Eye (tissue), 1 donor: Measurements from ENCODE around the gene RASSF8.
"Not testable (repeated sequence)": the region's sequence is repeated elsewhere in the genome, so short reads cannot be mapped to it uniquely, and the experiment has no call there.

Experiments
- DNase-seq: peaks from one replicate; pipeline ENCODE4 v3.0.0-alpha.2; 2015

RASSF8 gene

DNA sequence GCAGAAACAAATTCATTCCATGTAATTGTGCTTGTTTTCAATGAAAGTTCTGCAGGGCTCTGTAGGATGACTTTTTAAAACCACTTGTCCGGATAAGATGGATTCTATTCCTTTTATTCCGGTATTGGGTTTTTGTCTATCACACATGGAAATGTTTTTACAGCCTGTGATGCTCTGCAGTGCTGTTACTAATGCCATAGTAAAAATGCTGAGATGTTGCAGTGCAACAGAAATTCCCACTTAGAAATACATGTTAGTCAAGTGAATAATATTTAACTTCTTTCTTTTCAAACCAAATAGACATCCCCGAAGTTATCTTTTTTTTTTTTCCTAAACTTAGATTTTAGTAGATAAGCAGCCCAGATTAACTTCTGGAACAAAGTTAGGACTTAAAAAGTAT, 71.9 kb downstream of the RASSF8 start:
- DNase-seq = no peak

DNA sequence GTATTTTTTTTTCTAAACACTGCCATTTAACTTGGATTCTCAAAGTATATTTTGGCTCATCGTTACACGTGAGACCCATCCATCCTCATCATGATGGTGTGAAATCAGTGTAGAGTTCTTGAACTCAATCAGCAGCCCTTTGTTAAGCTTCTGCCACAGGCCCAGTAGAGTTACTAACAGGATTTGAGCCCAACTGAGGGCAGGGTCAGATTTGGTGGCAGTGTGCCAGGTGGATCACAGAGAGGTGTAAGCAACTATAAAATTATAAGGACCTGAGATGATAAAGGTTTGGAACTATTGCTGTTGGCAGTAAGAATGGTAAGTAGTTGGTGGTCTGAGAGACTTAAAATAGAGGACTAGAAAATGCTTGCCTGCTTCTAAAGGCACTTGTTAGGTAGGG, 72.8 kb downstream of the RASSF8 start:
- DNase-seq = no peak

GRCh38 chr12:26031827-26032226, 73.3 kb downstream of the RASSF8 start:
- DNase-seq = no peak

- DNase-seq = no peak
Observed at GRCh38 chr12:26032290-26032689, 73.8 kb downstream of the RASSF8 start.

- DNase-seq = no peak
Observed at GRCh38 chr12:26032719-26033241, 74.3 kb downstream of the RASSF8 start.

DNA sequence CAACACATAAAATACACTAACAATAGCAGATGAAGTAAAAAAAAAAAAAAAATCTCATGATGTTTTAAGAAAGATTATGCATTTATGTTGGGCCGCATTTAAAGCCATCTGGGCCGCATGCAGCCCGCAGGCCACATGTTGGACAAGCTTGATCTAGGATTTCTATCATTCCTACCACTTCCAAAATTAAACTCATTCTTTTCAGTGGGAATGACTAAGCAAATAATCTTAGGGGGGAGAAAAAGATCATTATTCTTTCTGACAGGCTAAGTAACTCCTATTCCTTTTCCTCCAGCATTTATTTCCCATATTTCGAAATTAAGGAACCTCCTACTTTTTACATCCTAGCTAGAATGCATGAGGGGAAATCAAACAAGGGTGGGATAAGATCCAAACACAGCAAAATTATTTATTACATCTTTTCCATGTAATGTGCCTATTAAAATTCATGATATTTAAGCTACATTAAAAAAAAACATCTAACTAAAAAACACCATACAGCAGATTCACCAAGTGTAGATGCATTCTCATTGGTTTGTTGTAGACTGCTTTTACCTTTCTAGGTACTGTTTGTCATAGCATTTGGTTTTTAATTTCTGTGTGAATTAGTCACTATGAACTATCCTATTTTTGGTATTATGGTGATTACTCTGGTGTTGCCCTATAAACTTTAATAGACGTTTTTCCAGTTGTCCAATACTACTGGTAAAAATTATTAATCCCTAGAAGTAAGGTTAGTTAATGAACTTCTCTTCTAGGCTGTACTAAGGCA, 76.1 kb downstream of the RASSF8 start:
- no peak for DNase-seq

DNA sequence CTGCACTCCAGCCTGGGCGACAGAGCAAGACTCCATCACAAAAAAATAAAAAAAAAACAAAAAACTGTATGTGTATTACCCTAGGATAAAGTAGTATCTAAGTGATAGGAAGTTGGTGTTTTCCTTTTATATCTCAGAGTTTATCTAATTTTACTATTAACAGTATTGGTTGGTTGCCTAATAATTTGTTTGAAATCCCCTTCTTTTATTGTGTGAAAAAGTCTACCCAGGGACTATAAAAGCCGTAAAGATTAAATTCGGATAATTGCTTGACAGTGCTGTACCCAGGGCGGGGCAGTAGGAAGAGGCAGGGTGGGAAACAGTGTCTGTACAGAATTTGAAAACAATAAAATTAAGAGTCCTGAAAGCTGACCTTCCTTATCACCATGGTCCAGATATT, 78.4 kb downstream of the RASSF8 start:
- no peak for DNase-seq

DNA sequence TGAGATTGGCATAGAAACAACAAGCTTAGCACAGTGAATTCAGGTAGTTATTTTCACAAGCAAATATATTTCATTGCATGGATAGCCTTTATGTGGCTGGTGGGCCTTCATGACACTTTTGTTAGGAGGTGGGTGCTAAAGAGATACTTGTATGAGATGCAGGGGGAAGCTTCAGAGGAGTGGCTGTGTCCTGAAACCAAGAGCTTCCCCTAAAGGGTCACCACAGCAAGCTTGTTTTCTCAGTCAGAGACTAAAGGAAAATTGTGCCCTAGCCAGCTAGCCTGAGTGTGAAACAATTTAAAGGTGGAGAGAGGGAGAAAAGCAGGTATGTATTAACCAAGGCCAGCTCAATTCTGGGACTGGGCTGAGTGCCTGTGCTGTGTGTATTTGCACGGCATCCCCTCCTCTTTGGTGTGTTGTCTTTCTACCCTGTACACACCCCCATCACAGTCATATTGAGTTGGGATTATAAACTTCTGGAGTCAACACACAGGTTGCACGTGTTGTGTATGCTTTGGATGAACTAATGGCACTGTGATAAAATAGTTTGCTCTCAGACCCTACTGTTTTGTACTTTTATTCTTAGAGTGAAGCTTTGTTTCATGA, 79.2 kb downstream of the RASSF8 start:
- no peak for DNase-seq

DNA sequence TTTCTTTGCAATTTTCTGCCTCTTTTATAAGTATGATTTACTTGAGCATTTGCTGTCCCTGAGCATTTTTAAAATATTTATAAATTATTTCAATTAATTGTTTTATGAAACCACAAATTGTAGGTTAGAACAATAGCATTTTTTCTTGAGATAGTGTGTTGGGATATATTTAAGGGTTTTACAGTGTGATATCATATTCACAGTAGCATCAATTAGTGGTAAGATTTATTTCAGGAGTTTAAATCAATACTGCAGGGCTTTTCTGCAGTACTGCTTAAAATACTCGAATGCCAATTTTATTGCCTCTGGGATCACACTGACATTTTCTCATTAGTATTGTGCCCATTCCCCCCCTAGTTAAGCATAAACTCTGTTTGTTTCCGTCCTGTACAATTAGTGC, 84.2 kb downstream of the RASSF8 start:
- DNase-seq = no peak

DNA sequence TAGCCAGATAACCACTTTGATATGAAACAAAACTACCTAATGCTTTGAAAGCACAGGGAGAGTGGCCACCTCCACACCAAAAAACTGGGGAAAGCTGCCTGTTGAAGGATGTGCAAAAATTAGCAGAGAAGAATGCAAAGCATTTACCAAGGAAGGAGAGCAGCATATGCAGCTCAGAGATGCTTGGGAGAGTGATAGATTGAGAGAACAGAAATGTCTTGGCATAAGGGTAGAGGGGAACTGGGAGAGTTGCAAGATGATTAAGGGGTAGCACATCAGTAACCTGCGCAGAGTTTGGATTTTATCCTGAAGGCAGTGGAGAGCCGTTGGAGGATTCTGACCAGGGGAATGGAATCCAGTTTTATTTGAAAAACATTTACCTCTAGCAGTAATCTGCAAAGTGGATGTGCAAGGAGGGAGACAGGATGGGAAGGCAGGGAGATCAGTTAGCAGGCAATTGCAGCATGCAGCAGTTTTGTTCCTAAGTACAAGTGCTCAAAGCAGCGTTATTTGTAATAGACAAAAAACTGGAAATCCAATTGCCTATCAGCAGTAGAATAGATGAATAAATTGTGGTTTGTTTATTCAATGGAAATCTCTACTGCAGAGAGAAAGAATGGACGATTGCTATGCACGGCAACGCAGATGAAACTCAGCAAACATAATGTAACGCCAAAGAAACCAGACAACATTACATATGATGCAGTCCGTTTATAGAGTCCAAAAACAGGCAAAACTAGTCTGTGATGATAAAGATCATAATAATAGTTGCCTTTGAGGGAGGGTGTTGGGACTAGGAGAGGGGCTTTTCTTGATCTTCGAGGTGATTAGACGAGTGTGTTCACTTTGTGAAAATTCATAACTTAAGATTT, 84.9 kb downstream of the RASSF8 start:
- DNase-seq = no peak

DNA sequence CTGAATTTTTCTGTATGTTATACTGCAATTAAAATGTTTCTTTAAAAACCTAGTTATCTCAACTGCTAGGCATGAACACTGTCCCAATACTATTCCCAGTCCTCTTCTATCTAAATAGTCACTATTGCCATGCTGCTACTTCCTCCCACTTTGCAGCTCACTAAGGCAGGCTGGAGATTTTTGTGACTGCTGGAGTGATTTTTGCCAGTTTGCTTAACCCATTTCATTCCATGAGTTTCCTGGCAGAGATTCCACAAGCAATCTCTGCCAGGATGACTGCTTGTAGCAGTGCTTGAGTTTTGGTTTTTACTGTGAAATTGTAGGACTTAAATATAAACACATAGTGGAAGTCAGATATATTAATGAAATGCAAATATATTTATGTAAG, 85.5 kb downstream of the RASSF8 start:
- DNase-seq = no peak

- DNase-seq = no peak
Observed at GRCh38 chr12:26044592-26044991, 86.1 kb downstream of the RASSF8 start.

DNA sequence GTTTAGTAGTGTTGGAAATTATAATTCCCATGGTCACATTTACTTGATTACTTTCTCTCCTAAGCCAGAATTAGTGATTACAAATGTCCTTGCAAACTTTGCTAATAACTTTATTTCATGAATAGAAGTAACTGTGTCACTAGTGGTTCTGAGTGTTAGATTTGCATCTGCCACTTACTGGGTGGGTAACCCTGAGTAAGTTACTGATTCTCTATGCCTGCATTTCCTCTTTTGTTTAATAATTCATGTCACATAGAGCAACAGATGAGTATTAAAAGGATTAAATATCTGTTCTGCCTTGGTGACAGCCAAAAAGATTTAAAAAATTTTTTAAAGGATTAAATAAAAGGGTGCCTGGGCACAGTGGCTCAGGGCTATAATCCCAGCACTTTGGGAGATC, 87.7 kb downstream of the RASSF8 start:
- no peak for DNase-seq

DNA sequence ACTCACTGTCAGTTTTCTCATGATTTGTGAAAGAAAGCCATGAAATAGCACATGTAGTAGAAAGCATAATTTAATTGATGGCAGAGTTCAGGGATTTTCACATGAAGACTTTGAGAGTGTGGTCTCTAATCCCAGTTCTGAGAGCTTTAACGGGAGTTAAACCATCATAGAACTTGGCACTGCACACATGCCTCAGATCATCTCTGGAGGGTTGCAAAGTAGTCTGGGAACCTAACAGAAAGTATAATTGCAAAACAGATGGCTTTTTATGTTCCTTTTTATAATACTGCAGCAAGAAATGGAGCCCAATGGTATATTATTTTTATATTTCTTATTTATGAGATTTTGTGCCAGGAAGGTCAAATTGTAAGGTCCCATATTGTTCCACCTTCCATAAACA, 88.4 kb downstream of the RASSF8 start:
- DNase-seq = no peak

GRCh38 chr12:26047401-26048226, 89.1 kb downstream of the RASSF8 start:
- DNase-seq = no peak

DNA sequence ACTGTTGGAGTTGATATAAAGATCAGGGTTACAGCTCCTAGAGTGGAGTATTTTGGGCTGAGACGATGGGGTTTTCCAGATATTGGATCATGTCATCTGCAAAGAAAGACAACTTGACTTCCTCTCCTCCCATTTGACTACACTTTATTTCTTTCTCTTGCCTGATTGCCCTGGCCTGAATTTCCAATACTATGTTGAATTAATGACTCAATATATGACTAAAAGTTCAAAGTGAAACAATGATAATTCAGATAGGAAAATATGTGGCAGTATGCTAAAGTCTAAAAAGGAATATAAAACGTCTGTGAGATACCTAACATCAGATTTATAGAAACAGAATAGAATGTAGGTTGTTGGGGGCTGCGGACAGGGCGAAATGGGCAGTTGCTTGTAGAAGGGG, 94.2 kb downstream of the RASSF8 start:
- DNase-seq = no peak

DNA sequence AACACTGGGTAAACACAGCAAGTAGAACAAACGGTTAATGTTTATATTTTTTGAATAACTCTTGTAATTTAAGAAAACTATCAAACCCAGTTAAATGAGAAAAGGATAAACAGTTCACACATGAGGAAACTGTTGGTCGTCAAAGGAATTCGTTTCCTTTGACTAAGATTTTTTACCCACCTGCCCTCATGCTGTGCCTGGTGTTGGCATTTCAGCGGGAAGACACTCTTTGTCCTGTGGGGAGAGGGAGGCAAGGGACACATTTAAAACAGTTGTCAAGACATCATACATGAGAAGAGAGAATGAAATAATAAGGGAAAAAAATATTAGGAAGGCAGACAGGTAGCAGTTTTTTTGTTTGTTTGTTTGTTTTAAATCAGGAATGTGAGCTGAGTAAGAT, 95.9 kb downstream of the RASSF8 start:
- no peak for DNase-seq

GRCh38 chr12:26055087-26055486, 96.6 kb downstream of the RASSF8 start:
- no peak for DNase-seq

DNA sequence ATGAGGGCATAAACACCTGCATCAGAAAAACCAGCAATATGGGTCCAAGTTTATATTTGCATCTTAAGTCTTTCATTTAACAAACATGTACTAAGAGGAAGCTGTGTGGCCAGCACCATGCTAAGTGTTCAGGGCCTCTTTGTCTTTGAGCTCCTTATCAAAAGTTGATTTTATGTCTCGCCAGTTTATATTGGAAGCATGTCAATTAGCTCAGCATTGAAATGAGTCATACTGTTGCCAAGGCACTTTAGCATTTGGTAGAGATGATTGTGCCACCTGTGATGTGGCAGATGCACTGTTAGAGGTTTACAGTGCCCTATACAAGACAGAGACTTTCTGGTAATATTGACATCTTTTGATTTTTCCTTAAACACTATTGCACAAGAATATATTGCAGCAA, 97.9 kb downstream of the RASSF8 start:
- no peak for DNase-seq

DNA sequence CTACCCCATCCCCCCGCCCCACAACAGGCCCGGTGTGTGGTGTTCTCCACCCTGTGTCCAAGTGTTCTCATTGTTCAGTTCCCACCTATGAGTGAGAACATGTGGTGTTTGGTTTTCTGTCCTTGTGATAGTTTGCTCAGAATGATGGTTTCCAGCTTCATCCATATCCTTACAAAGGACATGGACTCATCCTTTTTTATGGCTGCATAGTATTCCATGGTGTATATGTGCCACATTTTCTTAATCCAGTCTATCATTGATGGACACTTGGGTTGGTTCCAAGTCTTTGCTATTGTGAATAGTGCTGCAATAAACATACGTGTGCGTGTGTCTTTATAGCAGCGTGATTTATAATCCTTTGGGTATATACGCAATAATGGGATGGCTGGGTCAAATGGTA, 98.8 kb downstream of the RASSF8 start:
- not testable (repeated sequence) for DNase-seq

GRCh38 chr12:26058308-26058707, 99.8 kb downstream of the RASSF8 start:
- no peak for DNase-seq

- no peak for DNase-seq
Observed at GRCh38 chr12:26058818-26059217, 100.3 kb downstream of the RASSF8 start.

GRCh38 chr12:26062006-26062405, 103.5 kb downstream of the RASSF8 start:
- DNase-seq = no peak
